Fibroblast of villous mesenchyme (primary cell): ENCODE data around the gene KCNH3. TPM values are rescaled to one million over a fixed set of nuclear protein-coding genes. Genes with fewer than 3 reads are reported as not detected.

Source experiments
- DNase-seq: peaks from one replicate; pipeline ENCODE4 v3.0.0-alpha.2; 2010; ENCODE audit warnings: low read depth
- H3K4me3 ChIP-seq: 2 replicates; pipeline ENCODE4 v1.5.1; 2011; ENCODE audit warnings: low read depth, mild to moderate bottlenecking, low read length
- CTCF ChIP-seq: IDR thresholded peaks from 2 replicates; pipeline ENCODE4 v1.5.1; 2012; ENCODE audit warnings: low read depth, mild to moderate bottlenecking, low read length; ENCODE audit not compliant: insufficient read depth
- total RNA-seq: library from RNA; depleted of rRNA; stranded (reverse); fragments of >200 nt; gene quantifications from 2 replicates; pipeline ENCODE4 v1.2.3, GENCODE V29; 2012

The KCNH3 gene
- total RNA-seq, 1 donor, result under 0.01 TPM

GRCh38 chr12:49582201-49582600 is 43.4 kb downstream of the KCNH3 start:
- H3K4me3 ChIP-seq, result no peak overlapping the region
- no peak for DNase-seq
- no peak for TF ChIP-seq CTCF

GRCh38 chr12:49582850-49583249 is 44.0 kb downstream of the KCNH3 start:
- no peak for TF ChIP-seq CTCF
- peak; percentile 8 for DNase-seq
- H3K4me3 ChIP-seq, result no peak overlapping the region

- no peak overlapping the region for H3K4me3 ChIP-seq
- TF ChIP-seq CTCF, result no peak
- DNase-seq, result peak; percentile 27
Measured at GRCh38 chr12:49583366-49584094, 44.7 kb downstream of the KCNH3 start.

- no peak overlapping the region for H3K4me3 ChIP-seq
- DNase-seq, result no peak
- no peak for TF ChIP-seq CTCF
Measured at GRCh38 chr12:49584591-49584990, 45.8 kb downstream of the KCNH3 start.

GRCh38 chr12:49585477-49586459 is 46.9 kb downstream of the KCNH3 start:
- no peak for TF ChIP-seq CTCF
- no peak for DNase-seq
- no peak overlapping the region for H3K4me3 ChIP-seq

- no peak overlapping the region for H3K4me3 ChIP-seq
- TF ChIP-seq CTCF, result no peak
- DNase-seq, result no peak
Measured at GRCh38 chr12:49587174-49587908, 48.5 kb downstream of the KCNH3 start.
